SK-N-MC (cell line): ENCODE data around the gene KCTD16.
A peak's percentile ranks its signal among the peaks of the same experiment; 100 is the strongest.

Experiments
- DNase-seq: peaks from one replicate; pipeline ENCODE4 v3.0.0-alpha.2; 2011; ENCODE audit warnings: low read depth, low spot score
- H3K27ac ChIP-seq: fragments of 200-600 bp; sonication (generic); 2 replicates; pipeline ENCODE4 v1.5.1; 2016; ENCODE audit warnings: mixed run types
- H3K36me3 ChIP-seq: fragments of 200-600 bp; sonication (generic); 2 replicates; pipeline ENCODE4 v1.6.1; 2017; ENCODE audit warnings: antibody characterized with exemption, low read length, mixed read lengths; ENCODE audit not compliant: insufficient read depth
- H3K4me3 ChIP-seq: fragments of 200-600 bp; sonication (generic); 2 replicates; pipeline ENCODE4 v1.5.1; 2016
- H3K9ac ChIP-seq: fragments of 200-600 bp; sonication (generic); 2 replicates; pipeline ENCODE4 v1.8.0; 2017; ENCODE audit warnings: mixed run types, mixed read lengths; ENCODE audit not compliant: insufficient read length
- H3K9me3 ChIP-seq: fragments of 200-600 bp; sonication (generic); 2 replicates; pipeline ENCODE4 v1.6.1; 2017; ENCODE audit warnings: low read depth, mild to moderate bottlenecking, antibody characterized with exemption, low read length, moderate library complexity, mixed read lengths
- EZH2 ChIP-seq: fragments of 200-600 bp; sonication (generic); IDR thresholded peaks from one replicate; pipeline ENCODE4 v1.6.1; 2017; ENCODE audit warnings: antibody characterized with exemption
- FOXP2 ChIP-seq: optimal IDR thresholded peaks from 2 replicates; pipeline ENCODE3; 2011; ENCODE audit warnings: mild to moderate bottlenecking, moderate library complexity; ENCODE audit not compliant: insufficient read depth; ENCODE audit errors: extremely low read length, control extremely low read depth
- POLR2AphosphoS5 ChIP-seq: IDR thresholded peaks from 2 replicates; pipeline ENCODE4 v1.6.1; 2012; ENCODE audit warnings: mild to moderate bottlenecking, low read depth, low read length, borderline replicate concordance

The KCTD16 gene

GRCh38 chr5:144144956-144145751 is 25.5 kb upstream of the KCTD16 start:
- Histone ChIP-seq H3K36me3 (no peaks in the 10 kb centered on the region), H3K4me3 (no peak overlapping the region), H3K9ac (no peak overlapping the region), H3K9me3 (no peaks in the 10 kb centered on the region), H3K27ac (no peak overlapping the region)
- no peak for DNase-seq
- TF ChIP-seq POLR2AphosphoS5 (no peak), EZH2 (no peak), FOXP2 (no peak)

- no peak overlapping the region for H3K9ac ChIP-seq
- no peak overlapping the region for H3K4me3 ChIP-seq
- no peak for TF ChIP-seq EZH2
- no peak for TF ChIP-seq FOXP2
- no peak for TF ChIP-seq POLR2AphosphoS5
- no peaks in the 10 kb centered on the region for H3K9me3 ChIP-seq
- no peaks in the 10 kb centered on the region for H3K36me3 ChIP-seq
- DNase-seq: no peak
- no peak overlapping the region for H3K27ac ChIP-seq
These were observed 19.6 kb upstream of the KCTD16 start for GRCh38 chr5:144151026-144151425.

GRCh38 chr5:144156767-144157171 is 13.9 kb upstream of the KCTD16 start:
- Histone ChIP-seq H3K9me3 (no peaks in the 10 kb centered on the region), H3K4me3 (no peak overlapping the region), H3K9ac (no peak overlapping the region), H3K27ac (no peak overlapping the region), H3K36me3 (peaks cover 18% of the 10 kb centered on the region)
- DNase-seq: no peak
- TF ChIP-seq POLR2AphosphoS5: no peak
- no peak for TF ChIP-seq EZH2
- TF ChIP-seq FOXP2: no peak

- Histone ChIP-seq H3K9me3 (no peaks in the 10 kb centered on the region), H3K4me3 (no peak overlapping the region), H3K9ac (no peak overlapping the region), H3K36me3 (peaks cover 64% of the 10 kb centered on the region), H3K27ac (no peak overlapping the region)
- DNase-seq: no peak
- TF ChIP-seq POLR2AphosphoS5: no peak
- TF ChIP-seq FOXP2: no peak
- TF ChIP-seq EZH2: no peak
These were observed 8.0 kb upstream of the KCTD16 start for GRCh38 chr5:144162686-144163085.

GRCh38 chr5:144166696-144167095 is 4.0 kb upstream of the KCTD16 start:
- H3K4me3 ChIP-seq: no peak overlapping the region
- H3K27ac ChIP-seq: no peak overlapping the region
- H3K36me3 ChIP-seq: peaks cover 61% of the 10 kb centered on the region
- H3K9ac ChIP-seq: no peak overlapping the region
- no peak for TF ChIP-seq EZH2
- no peak for TF ChIP-seq POLR2AphosphoS5
- TF ChIP-seq FOXP2: no peak
- H3K9me3 ChIP-seq: no peaks in the 10 kb centered on the region
- no peak for DNase-seq

- no peaks in the 10 kb centered on the region for H3K9me3 ChIP-seq
- no peak overlapping the region for H3K27ac ChIP-seq
- peaks cover 48% of the 10 kb centered on the region for H3K36me3 ChIP-seq
- TF ChIP-seq EZH2 (no peak), FOXP2 (no peak), POLR2AphosphoS5 (no peak)
- H3K4me3 ChIP-seq: no peak overlapping the region
- H3K9ac ChIP-seq: no peak overlapping the region
- no peak for DNase-seq
These were observed 2.7 kb upstream of the KCTD16 start for GRCh38 chr5:144167998-144168397.

- H3K4me3 ChIP-seq: peak overlapping the region; percentile 89
- no peak for DNase-seq
- H3K27ac ChIP-seq: no peak overlapping the region
These were observed 783 bp upstream of the KCTD16 start for GRCh38 chr5:144169904-144170275.

GRCh38 chr5:144173766-144174165 is 3.1 kb downstream of the KCTD16 start:
- Histone ChIP-seq H3K36me3 (peaks cover 3% of the 10 kb centered on the region), H3K4me3 (no peak overlapping the region), H3K9me3 (no peaks in the 10 kb centered on the region), H3K27ac (no peak overlapping the region), H3K9ac (no peak overlapping the region)
- no peak for DNase-seq
- TF ChIP-seq FOXP2: no peak

More at GRCh38 chr5:144169904-144170275, 783 bp upstream of the KCTD16 start:
- TF ChIP-seq POLR2AphosphoS5 (no peak), FOXP2 (no peak), EZH2 (no peak)
- peaks cover 29% of the 10 kb centered on the region for H3K36me3 ChIP-seq
- no peaks in the 10 kb centered on the region for H3K9me3 ChIP-seq
- peak overlapping the region; percentile 85 for H3K9ac ChIP-seq

GRCh38 chr5:144177548-144177947 is 6.9 kb downstream of the KCTD16 start:
- no peaks in the 10 kb centered on the region for H3K36me3 ChIP-seq
- H3K9ac ChIP-seq: no peak overlapping the region
- no peak for DNase-seq
- no peak overlapping the region for H3K4me3 ChIP-seq
- no peaks in the 10 kb centered on the region for H3K9me3 ChIP-seq
- H3K27ac ChIP-seq: no peak overlapping the region
- TF ChIP-seq POLR2AphosphoS5 (no peak), FOXP2 (no peak), EZH2 (no peak)
